LHCN-M2 (cell line): ENCODE measurements around the gene ZNF438. TPM values are rescaled to one million over a fixed set of nuclear protein-coding genes. Genes with fewer than 3 reads are reported as not detected.
"Not testable (repeated sequence)": the region's sequence is repeated elsewhere in the genome, so short reads cannot be mapped to it uniquely, and the experiment has no call there.

ENCODE experiments used
- DNase-seq: peaks from one replicate; pipeline ENCODE4 v3.0.0-alpha.2; 2012; ENCODE audit warnings: low read depth
- total RNA-seq: library from RNA; depleted of rRNA; stranded (reverse); fragments of >200 nt; gene quantifications from 2 replicates; pipeline ENCODE4 v1.2.3, GENCODE V29; 2014

ZNF438 gene
- total RNA-seq, 1 experiment from 2014 or later = 5.1 TPM

DNA sequence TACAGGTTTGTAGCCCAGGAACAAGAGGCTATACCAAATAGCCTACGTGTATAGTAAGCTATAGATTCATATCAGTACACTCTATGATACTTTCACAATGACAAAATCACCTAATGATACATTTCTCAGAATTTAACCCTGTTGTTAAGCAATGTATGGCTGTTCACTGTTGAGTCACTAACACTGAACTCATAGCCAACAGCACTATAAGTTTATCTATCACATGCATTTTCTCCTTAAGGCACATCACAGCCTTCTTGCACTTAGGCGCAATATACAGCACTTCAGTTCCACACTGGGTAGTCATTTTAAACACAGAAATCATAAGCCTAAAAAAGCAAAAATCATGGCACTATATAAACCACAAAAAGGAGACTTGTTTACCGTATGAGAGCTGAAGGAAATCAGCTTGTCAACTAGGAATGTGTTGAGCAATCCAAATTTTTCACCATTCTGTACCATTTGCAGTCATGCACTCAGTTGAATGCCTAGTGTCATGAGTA lies 45.6 kb downstream of the ZNF438 start:
- peak; percentile 31 for DNase-seq

DNA sequence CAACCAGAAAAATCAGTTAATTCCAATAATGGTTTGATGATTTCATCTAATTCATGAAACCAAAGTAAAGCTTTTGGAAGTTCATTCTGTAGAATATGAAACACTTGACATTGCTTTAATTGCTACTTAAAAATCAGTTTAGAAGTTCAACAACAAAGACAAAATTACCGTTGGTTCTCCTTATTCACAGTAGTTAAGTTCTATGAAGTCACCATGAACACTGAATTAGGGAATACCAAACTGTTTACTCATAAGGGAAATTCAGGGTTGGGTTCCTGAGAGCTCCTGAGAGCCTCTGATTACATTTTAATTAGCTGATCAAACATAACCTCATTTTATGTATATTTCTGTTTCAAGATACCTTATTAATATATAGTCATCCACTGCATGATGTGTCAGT lies 46.2 kb downstream of the ZNF438 start:
- peak; percentile 66 for DNase-seq

DNA sequence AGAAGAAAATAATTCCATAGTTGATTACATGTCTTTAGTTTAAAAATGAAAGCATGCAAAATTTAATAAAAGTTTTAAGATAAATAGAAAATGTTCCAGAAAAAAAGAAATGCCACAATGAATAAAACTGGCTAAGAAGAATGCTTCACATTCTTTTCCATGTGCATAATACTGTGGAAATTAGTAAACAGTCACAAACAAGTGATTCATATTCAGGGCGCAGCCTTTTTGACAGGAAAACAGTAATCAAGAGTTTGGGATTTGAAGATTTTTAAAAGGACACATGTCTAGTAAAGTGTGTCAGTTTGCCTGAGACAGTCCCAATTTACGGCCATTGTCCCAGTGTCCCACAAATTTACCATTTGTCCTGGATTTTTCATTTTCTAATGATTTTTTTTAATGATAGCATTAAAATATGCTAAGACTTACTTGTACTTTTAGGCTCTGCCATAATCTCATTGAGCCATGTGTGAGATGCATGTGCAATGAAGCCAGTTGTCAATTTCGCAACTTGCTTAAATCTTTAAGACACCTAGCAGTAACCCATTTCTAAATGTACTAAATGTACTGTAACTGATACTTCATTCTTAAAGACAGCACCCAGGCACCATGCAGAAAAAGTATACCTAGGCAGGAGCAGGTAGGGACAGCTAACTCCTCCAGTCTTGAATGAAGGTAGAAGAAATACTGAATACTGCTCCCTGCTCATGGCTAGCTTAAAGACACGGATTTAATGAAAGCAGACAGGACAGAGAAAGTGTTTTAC lies 46.9 kb downstream of the ZNF438 start:
- DNase-seq = peak; percentile 81

DNA sequence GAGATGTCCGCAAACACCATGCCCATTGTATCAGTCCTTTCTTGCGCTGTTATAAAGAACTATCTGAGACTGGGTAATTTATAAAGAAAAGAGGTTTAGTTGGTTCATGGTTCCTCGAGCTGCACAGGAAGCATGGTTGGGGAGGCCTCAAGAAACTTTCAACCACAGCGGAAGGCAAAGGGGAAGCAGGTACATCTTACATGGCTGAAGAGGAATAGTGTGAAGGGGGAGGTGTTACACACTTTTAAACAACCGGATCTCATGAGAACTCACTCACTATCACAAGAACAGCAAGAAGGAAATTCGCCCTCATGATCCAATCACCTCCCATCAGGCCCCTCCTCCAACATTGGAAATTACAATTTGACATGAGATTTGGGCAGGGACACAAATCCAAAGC lies 48.5 kb downstream of the ZNF438 start:
- not testable (repeated sequence) for DNase-seq

DNA sequence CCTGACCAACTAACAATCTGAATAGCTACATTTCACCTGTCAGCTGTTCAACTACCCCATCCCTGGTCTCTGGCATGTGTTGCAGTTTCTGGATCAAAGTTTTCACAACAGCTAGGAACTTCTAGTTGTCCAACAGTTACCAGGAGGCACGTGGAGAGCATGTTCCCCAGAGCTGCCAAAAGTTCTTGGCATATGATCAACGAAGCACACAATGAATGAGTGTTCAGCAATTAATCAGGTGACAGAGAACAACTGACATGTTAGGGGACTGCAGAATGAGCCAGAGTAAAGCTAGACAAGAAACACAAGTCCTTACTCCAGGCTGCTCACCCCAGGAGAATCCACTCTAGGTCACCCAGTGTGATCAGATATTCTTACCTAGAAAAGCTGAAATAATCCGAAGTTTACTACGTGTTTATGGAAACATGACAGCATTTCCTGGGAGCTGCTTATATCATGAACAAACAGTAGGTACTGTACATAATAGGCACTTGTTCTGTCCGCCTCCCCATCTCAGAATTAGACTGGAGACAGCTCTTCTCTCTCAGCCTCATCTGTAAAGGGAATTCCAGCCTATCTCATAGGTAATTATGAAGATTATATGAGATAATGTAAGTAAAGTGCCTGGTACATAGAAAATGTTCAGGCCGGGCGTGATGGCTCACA lies 50.6 kb downstream of the ZNF438 start:
- peak; percentile 94 for DNase-seq

DNA sequence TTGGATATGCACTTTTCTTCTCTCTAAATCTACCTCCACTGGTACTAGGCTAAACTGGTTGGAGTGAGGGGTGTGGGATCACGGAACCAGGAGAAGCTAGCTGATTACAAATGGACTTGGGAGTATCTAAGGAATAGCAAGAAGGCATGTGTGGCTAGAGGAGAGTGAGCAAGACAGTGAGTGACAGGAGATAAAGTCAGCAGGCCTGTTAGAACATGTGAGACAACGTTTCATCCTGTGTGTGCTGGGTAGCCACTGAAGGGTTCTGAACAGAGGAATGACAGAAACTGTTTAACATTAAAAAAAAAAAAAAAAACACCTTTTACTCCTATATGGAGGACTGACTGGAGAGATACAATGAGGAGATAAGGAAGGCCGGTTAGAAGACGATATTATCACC lies 51.7 kb downstream of the ZNF438 start:
- DNase-seq = no peak

DNA sequence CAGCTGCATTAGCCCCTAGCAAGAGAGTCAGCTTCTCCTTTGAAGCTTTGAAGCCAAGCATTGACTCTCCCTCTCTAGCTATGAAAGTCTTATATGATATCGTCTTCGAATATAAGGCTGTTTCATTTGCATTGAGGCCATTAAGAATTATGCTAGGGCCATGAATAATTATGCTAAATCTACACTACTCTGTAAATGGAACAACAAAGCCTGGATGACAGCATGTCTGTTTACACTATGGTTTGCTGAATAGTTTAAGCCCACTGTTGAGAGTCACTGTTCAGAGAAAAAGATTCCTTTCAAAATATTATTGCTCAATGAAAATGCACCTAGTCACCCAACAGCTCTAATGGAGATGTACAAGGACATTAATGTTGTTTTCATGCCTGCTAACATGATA lies 52.8 kb downstream of the ZNF438 start:
- no peak for DNase-seq

DNA sequence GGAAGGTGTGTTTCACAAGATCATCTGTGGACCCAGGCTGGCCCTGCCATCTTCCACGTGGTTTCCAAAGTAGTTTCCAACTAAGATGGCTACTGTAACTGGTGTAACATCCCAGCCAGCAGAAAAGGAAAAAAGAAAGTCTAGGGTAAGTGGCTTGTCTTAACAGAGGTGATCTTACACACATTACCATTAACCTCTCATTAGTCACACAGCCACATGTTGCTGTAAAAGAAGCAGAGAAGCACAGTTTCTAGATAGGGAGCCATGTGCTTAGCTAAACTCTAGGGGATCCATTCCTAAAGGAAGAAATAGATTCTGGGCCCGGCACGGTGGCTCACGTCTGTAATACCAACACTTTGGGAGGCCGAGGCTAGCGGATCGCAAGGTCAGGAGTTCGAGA lies 54.3 kb downstream of the ZNF438 start:
- DNase-seq = peak; percentile 41

DNA sequence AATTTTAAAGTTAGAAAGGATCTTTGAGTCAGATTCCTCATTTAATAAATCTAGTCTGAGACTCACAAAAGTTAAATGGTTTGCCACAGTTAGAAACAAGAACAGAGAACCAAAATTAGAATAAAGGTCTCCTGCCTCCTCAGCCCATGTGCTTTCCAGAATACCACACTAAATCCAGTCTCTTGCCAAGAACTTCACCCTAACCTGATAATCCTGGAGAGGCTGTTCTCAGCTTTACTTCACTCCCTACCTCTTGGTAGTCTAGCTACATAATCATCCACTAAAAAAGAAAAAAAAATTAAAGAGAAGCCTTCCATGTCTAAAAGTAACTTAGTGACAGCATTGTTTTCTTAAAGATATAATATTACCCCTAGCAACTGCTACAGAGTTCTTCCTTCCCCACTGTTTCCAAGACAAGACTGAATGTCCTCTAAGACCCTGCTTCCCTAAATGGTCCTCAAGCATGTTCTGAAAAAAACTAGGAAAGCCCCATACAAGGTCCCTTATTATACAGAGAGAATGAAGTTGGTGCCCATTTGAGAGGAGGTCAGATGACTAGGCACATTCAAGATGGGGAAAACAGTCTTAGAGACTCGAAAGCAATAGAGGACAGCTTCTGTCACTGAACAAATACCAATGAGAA lies 56.8 kb downstream of the ZNF438 start:
- peak; percentile 40 for DNase-seq

DNA sequence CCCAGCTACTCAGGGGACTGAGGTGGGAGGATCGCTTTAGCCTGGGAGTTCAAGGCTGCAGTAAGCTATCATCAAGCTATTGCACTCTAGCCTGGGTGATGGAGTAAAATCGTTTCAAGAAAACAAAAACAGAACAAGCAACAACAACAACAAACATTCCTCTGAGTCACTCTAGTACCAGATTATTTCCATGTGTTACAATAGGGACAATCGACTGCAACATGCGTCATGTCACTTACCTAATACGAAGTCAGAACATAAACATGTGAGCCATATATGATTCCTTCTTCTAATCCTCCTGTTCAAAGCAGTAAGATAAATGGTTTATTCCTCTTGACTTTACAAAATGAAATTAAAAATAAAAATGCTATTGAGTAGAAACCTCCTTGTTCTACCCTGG lies 57.3 kb downstream of the ZNF438 start:
- no peak for DNase-seq

DNA sequence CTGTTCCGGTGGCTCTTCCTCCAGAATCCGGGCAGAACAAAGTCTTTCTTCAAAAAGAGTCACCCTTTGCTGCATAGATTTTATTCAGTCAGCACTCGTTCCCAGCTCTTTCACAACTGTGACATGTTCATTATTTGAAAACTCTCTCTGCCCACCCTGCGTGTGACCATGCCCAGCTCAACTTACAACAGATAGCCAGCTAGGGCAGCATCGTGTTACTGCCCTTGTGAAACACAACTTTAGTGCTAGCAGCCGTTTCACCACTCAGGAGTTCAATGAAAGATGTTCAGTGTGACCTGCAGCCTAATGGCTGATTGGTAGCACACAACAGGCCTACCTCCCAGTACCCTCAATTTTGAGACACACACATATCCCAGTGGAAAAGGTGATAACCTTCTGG lies 57.9 kb downstream of the ZNF438 start:
- DNase-seq = peak; percentile 75

DNA sequence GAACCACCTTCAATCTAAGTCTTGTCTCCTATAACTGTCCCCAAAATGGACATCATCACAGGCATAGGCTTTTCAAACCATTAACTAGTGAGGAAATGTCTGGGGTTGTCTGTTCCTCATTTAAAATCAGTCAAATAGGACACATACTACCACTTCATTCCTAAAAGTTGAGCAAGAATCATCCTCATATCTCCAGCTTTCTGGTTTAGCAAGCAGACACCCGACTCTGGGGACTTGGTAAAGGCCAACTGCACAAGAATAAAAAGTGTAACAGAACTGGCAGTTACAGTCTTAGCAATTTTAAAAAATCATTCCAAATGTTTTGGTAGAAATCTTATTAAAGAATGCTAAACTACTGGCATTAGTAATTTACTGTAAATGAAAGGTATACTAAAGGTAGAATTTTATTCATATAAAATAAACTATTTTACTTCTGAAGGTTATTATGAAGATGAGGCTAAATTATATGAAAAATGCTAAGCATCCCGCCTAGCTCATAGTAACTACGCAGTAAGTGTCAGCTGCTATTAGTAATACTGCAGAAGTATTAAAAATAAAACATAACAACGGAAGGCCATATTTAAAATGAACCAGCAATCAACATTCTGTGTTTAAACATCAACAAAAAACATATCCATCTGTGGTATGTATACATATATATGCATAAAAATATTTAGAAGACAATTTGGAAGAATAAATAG lies 60.8 kb downstream of the ZNF438 start:
- DNase-seq = peak; percentile 80

DNA sequence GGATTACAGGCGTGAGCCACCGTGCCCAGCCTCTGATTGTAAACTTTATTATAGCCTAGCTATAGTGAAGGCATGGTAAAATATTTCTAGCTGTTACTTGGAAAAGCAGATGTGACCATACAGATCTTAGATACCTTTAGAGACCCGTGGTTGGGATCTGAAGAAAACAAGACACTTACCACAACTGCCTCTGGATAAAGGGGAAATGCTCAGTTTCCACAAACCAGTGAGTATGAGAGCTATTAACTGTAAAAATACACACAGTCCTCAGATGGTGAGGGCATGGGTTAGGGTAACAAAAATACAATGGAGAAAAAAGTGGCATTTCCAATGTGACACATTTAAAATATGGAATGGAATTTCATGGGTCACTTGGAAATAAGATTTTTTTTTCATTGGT lies 63.0 kb downstream of the ZNF438 start:
- no peak for DNase-seq

DNA sequence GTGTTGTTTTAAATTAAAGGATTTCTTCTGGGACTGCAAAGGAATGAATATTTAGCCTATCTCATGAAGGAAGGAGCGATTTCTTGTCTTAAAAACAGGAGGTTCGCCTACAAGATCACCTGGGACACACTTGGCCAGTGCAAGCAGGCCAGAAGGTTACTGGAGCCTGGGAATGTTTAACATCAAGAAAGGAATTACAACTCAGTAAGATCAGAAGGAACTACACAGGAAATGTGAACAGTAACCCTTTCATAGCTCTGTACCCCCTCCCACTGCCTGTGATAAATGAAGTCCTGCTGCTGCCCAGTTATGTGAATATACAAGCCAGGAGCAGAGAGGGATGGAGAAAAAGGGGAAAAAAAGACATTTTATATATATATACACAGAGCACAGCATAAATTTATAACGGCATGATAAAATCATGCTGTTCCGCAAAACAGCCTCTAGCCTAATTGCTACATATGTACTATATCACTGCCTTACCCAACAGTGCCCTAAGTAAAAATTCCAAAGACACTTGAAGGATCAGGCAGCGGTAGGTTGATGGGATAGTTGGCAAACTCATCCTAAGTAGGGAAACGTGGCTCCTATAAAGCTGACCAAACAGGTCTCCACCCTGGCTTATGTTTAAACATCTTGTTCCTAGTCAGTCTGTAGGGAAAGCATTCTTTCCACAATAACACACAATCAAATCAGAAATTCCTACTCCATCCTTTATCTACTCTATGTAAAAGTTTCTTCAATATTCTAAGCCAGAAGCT lies 63.8 kb downstream of the ZNF438 start:
- DNase-seq = no peak

DNA sequence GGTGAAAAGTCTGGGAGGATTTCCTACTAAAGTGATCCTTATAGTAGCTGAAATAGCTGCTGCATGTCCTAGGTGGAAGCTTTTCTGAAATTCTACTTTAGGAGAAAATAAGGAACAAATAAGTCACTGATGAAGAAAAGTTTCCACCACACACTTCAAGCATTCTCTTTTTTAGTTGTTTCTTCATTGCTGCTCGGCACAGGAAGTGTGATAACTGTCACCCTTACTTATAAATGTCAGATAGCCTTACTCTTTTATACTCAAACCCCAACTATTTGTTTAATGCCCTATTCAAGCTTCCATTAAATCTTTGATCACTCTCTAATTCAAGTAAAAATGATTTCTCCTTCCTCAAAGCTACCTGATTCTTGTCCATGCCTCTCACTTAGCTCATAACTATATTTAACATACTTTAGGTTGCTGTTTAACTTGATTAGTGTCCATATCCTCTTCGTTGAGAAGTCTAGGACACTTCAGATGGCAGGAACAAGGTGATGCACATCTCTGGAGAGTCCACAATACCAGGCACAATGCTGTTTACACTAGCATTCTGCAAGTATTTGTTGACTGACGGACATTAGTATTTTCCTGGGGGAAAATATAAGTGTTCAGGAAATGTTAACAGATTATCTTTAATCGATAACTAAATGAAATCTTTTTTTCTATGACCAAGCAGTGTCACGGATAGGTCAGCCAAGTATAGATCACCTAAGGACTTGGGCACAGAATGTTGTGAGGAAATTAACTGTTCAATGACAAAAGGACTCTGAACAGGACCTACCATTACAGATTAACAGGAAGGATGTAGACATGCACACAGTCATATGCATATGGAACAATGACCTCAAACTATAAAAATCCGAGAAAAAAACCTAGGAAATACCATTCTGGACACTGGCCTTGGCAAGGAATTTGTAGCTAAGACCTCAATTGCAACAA lies 67.4 kb downstream of the ZNF438 start:
- DNase-seq = no peak

DNA sequence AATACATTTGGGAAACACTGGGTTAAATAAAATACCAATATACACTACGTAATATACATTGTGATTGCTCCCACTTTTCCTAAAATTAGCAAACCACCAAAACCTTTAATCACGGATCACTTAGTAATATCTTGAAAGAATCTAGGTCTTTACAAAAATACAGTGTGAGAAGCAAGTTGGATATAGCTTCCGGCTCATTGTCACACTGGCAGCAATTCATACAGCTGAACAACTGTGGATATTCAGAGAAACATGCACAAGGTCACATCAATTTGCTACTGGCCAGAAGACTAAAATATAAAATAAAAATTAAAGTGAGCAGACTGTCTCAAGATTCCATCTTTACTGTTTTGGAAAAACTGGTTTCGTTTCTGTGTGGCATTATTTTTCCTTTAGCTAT lies 69.1 kb downstream of the ZNF438 start:
- no peak for DNase-seq

DNA sequence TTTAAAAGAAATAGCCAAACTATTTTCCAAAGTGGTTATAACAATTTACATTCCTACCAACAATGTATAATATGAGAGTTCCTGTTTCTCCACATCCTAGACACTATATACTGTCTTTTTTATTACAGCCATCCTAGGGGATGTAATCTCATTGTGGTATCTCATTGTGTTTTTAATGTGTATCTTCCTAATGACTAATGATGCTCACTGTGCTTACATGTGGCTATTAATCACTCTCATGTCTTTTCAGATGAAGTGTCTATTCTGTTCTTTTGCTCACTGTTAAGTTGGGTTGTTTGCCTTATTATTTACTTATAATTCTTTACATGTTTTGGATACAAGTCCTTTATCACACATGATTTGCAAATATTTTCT lies 71.8 kb downstream of the ZNF438 start:
- DNase-seq = no peak

DNA sequence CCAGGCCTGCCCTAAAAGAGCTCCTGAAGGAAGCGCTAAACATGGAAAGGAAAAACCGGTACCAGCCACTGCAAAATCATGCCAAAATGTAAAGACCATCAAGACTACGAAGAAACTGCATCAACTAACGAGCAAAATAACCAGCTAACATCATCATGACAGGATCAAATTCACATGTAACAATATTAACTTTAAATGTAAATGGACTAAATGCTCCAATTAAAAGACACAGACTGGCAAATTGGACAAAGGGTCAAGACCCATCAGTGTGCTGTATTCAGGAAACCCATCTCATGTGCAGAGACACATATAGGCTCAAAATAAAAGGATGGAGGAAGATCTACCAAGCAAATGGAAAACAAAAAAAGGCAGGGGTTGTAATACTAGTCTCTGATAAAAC lies 82.4 kb downstream of the ZNF438 start:
- not testable (repeated sequence) for DNase-seq

DNA sequence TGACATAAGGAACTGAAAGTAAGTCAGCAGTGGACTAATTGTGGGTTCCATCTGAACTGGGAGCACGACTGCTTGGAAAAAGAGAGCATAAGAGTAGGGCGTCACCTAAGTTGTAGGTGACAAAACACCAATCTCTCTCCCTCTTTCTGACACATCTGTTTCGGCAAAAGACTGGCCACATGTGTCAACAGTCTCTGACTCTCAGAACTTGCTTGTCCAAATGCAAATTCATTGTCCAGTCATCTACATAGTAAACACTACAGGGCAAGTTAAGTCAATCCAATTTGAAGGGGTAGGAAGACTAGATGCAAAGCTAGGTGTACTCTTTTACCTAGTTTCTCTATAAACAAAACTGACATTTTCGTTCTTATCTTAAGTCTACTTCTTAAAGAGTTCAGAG lies 87.7 kb downstream of the ZNF438 start:
- DNase-seq = no peak

DNA sequence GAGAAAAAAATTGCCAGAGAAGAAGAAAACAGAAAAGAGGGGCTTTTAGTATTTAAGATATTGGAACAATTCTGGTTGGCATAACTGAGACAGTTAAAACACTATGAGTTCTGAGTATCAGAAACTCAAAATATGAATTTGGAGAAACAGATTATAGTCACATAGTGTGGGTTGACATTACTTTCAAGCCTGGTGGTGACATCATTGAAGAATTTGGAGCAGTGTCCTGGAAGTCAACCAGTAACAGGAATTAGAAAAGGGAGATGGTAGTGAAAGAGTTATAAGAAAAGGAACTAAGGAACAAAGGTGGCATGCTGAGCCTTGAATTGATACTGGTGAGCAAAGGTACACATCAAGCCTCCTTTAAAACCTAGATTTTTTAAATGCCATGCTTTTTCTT lies 88.2 kb downstream of the ZNF438 start:
- no peak for DNase-seq
